HEK293 (cell line): ENCODE data around the gene H3-3A.

Experiments used
- CTCF ChIA-PET: fragments of 350-600 bp; formaldehyde crosslinking; extraction: SDS; loops from one replicate; lab custom pipeline; 2021; ENCODE audit warnings: antibody characterized with exemption; lab: Yijun Ruan, JAX
- POLR2A ChIA-PET: fragments of 300-600 bp; formaldehyde crosslinking; extraction: SDS; loops from one replicate; lab custom pipeline; 2020; ENCODE audit warnings: antibody characterized with exemption, inconsistent platforms; lab: Yijun Ruan, JAX
- H3K27ac ChIP-seq: fragments of 200-500 bp; sonication (Bioruptor generic); 2 replicates; pipeline ENCODE4 v1.5.1; 2014; ENCODE audit warnings: low read depth, low read length, control low read depth, inconsistent platforms; ENCODE audit errors: extremely low read depth
- H3K36me3 ChIP-seq, 2 experiments: fragments of 200-500 bp in 1 of 2; sonication (Bioruptor generic) in 1 of 2; 1 replicate in 1 of 2; 2 replicates in 1 of 2; pipeline ENCODE4 v1.5.1; 2014 to 2017; ENCODE audit warnings: inconsistent platforms in 2 of 2, low read length in 2 of 2; ENCODE audit not compliant: control insufficient read depth in 2 of 2, insufficient read depth in 1 of 2
- H3K4me1 ChIP-seq: fragments of 200-500 bp; sonication (Bioruptor generic); 2 replicates; pipeline ENCODE4 v1.5.1; 2014; ENCODE audit warnings: mild to moderate bottlenecking, low read length, inconsistent platforms; ENCODE audit not compliant: control insufficient read depth, insufficient read depth
- H3K4me3 ChIP-seq: 2 replicates; pipeline ENCODE4 v1.5.1; 2011; ENCODE audit warnings: low read depth, mild to moderate bottlenecking, control low read depth, low read length, moderate library complexity
- H3K9me3 ChIP-seq: fragments of 200-500 bp; sonication (Bioruptor generic); 2 replicates; pipeline ENCODE4 v1.5.1; 2014; ENCODE audit warnings: low read depth, low read length, inconsistent platforms; ENCODE audit not compliant: control insufficient read depth, insufficient read depth
- EGR2 ChIP-seq: fragments of 450-650 bp; formaldehyde crosslinking; IDR thresholded peaks from 2 replicates; pipeline ENCODE4 v1.5.1; 2016; ENCODE audit warnings: low read depth, missing biosample characterization, missing genetic modification characterization
- FEZF1 ChIP-seq: fragments of 450-650 bp; formaldehyde crosslinking; IDR thresholded peaks from 2 replicates; pipeline ENCODE4 v1.5.1; 2016; ENCODE audit warnings: missing biosample characterization, missing genetic modification characterization
- GLIS1 ChIP-seq: fragments of 450-650 bp; formaldehyde crosslinking; IDR thresholded peaks from 2 replicates; pipeline ENCODE4 v1.5.1; 2016; ENCODE audit warnings: missing biosample characterization, missing genetic modification characterization
- PRDM1 ChIP-seq: fragments of 450-650 bp; formaldehyde crosslinking; IDR thresholded peaks from 2 replicates; pipeline ENCODE4; 2016; ENCODE audit warnings: missing biosample characterization, missing genetic modification characterization
- REPIN1 ChIP-seq: fragments of 450-650 bp; formaldehyde crosslinking; IDR thresholded peaks from 2 replicates; pipeline ENCODE4 v1.5.1; 2017; ENCODE audit warnings: missing biosample characterization, missing genetic modification characterization, low read depth
- SETDB1 ChIP-seq: IDR thresholded peaks from one replicate; pipeline ENCODE4 v1.6.1; 2017; ENCODE audit warnings: mild to moderate bottlenecking, low read length, moderate library complexity, mixed read lengths; ENCODE audit not compliant: insufficient read length
- ZIC2 ChIP-seq: fragments of 450-650 bp; formaldehyde crosslinking; IDR thresholded peaks from 2 replicates; pipeline ENCODE4 v1.5.1; 2016; ENCODE audit warnings: missing biosample characterization, missing genetic modification characterization
- ZNF112 ChIP-seq: fragments of 450-650 bp; formaldehyde crosslinking; IDR thresholded peaks from 2 replicates; pipeline ENCODE4 v1.5.0; 2017; ENCODE audit warnings: missing biosample characterization, missing genetic modification characterization
- ZNF221 ChIP-seq: fragments of 450-650 bp; formaldehyde crosslinking; IDR thresholded peaks from 2 replicates; pipeline ENCODE4 v1.5.1; 2017; ENCODE audit warnings: missing biosample characterization, missing genetic modification characterization, borderline replicate concordance
- ZNF23 ChIP-seq: fragments of 450-650 bp; formaldehyde crosslinking; IDR thresholded peaks from 2 replicates; pipeline ENCODE4 v1.5.1; 2016; ENCODE audit warnings: missing biosample characterization, missing genetic modification characterization, borderline replicate concordance
- ZNF366 ChIP-seq: fragments of 450-650 bp; formaldehyde crosslinking; conservative IDR thresholded peaks from 2 replicates; pipeline ENCODE4 v1.5.1; 2016; ENCODE audit warnings: missing biosample characterization, missing genetic modification characterization
- ZNF423 ChIP-seq: fragments of 450-650 bp; formaldehyde crosslinking; IDR thresholded peaks from 2 replicates; pipeline ENCODE4 v1.5.1; 2016; ENCODE audit warnings: missing biosample characterization, missing genetic modification characterization
- ZNF433 ChIP-seq: fragments of 450-650 bp; formaldehyde crosslinking; IDR thresholded peaks from 2 replicates; pipeline ENCODE4 v1.5.1; 2016; ENCODE audit warnings: missing biosample characterization, missing genetic modification characterization, low read depth
- ZNF514 ChIP-seq: fragments of 450-650 bp; formaldehyde crosslinking; IDR thresholded peaks from 2 replicates; pipeline ENCODE4 v1.5.1; 2016; ENCODE audit warnings: missing biosample characterization, missing genetic modification characterization
- ZNF530 ChIP-seq: fragments of 450-650 bp; formaldehyde crosslinking; IDR thresholded peaks from 2 replicates; pipeline ENCODE4 v1.5.1; 2016; ENCODE audit warnings: low read depth, missing biosample characterization, missing genetic modification characterization
- ZNF558 ChIP-seq: fragments of 450-650 bp; formaldehyde crosslinking; IDR thresholded peaks from 2 replicates; pipeline ENCODE4 v1.5.1; 2016; ENCODE audit warnings: missing biosample characterization, missing genetic modification characterization
- ZNF621 ChIP-seq: fragments of 450-650 bp; formaldehyde crosslinking; IDR thresholded peaks from 2 replicates; pipeline ENCODE4 v1.5.1; 2017; ENCODE audit warnings: missing biosample characterization, missing genetic modification characterization
- ZNF623 ChIP-seq: fragments of 450-650 bp; formaldehyde crosslinking; IDR thresholded peaks from 2 replicates; pipeline ENCODE4 v1.5.1; 2016; ENCODE audit warnings: missing biosample characterization, missing genetic modification characterization
- ZNF658 ChIP-seq: fragments of 450-650 bp; formaldehyde crosslinking; IDR thresholded peaks from 2 replicates; pipeline ENCODE4; 2016; ENCODE audit warnings: missing biosample characterization, missing genetic modification characterization
- ZNF670 ChIP-seq: fragments of 450-650 bp; formaldehyde crosslinking; IDR thresholded peaks from 2 replicates; pipeline ENCODE4 v1.5.1; 2016; ENCODE audit warnings: missing biosample characterization, missing genetic modification characterization, low read depth
- ZNF701 ChIP-seq: fragments of 450-650 bp; formaldehyde crosslinking; IDR thresholded peaks from 2 replicates; pipeline ENCODE4 v1.5.1; 2016; ENCODE audit warnings: missing biosample characterization, missing genetic modification characterization
- ZNF777 ChIP-seq: fragments of 450-650 bp; formaldehyde crosslinking; IDR thresholded peaks from 2 replicates; pipeline ENCODE4 v1.5.1; 2017; ENCODE audit warnings: missing biosample characterization, missing genetic modification characterization, borderline replicate concordance
- ZNF830 ChIP-seq: fragments of 450-650 bp; IDR thresholded peaks from 2 replicates; pipeline ENCODE4 v1.5.0; 2018; ENCODE audit warnings: missing biosample characterization, missing genetic modification characterization, low read depth, mild to moderate bottlenecking, moderate library complexity
- TF ChIP-seq, protein P1 (sequence below): fragments of 450-650 bp; formaldehyde crosslinking; IDR thresholded peaks from 2 replicates; pipeline ENCODE4 v1.5.1; 2016; ENCODE audit warnings: missing biosample characterization, missing genetic modification characterization
- TF ChIP-seq, protein P2 (sequence below): fragments of 450-650 bp; formaldehyde crosslinking; IDR thresholded peaks from 2 replicates; pipeline ENCODE4 v1.5.1; 2017; ENCODE audit warnings: missing biosample characterization, missing genetic modification characterization
- TF ChIP-seq, protein P3 (sequence below): fragments of 450-650 bp; formaldehyde crosslinking; IDR thresholded peaks from 2 replicates; pipeline ENCODE4 v1.5.1; 2016; ENCODE audit warnings: missing biosample characterization, missing genetic modification characterization
- TF ChIP-seq, protein P4 (sequence below): fragments of 450-650 bp; formaldehyde crosslinking; IDR thresholded peaks from 2 replicates; pipeline ENCODE4 v1.5.1; 2016; ENCODE audit warnings: missing biosample characterization, missing genetic modification characterization

The H3-3A gene

DNA sequence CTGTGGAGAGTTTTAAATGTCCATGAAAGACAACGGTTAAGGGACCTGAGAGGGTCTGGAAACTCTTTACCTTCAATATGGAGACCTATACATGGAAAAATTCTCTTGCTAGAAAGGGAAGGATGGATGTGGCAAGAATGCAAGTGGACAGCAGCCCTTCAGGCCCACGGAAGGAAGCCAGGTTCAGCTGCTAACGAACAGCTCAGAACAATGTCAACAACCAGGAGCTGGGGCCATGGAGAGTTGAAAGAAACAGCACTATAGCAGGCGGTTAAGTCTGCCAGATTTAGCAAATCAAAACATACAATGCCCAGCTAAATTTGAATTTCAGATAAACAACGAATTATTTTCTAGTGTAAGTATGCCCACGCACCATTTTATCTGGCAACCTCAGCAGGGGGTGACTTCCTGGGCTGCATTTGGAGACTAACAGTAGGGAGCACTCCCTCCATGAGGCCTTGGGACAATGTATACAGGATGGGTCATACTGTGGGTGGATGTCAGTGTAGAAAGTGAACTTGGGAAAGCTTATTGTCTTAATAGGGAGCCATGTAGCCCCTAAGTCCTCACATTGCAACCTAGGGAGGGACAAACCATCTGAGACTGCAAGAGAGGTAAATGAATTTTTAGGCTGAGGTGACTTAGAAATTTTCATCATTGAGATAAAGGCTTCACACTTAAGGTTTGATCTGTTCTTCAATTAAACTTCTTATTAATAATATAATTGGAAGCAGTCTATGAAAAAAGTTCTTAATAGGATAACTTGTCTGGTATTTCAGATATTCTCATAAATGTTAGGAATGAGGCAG is 7.8 kb upstream of the H3-3A start (continued):
- TF ChIP-seq ZNF221 (no peak), ZNF658 (no peak), ZNF830 (no peak), ZNF621 (tag by site-specific recombination) (no peak), ZNF112 (tag by site-specific recombination) (no peak), FEZF1 (no peak), ZNF423 (tag by site-specific recombination) (peak; percentile 67; the same call in 1 of the 2 replicates), GLIS1 (tag by site-specific recombination) (peak; percentile 83), ZNF623 (no peak), ZIC2 (peak; percentile 91), EGR2 (tag by site-specific recombination) (peak; percentile 46; the same call in 1 of the 2 replicates), ZNF23 (tag by site-specific recombination) (no peak), ZNF777 (tag by site-specific recombination) (no peak)
- TF ChIP-seq, protein P1, sequence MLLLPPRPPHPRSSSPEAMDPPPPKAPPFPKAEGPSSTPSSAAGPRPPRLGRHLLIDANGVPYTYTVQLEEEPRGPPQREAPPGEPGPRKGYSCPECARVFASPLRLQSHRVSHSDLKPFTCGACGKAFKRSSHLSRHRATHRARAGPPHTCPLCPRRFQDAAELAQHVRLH: no peak
- TF ChIP-seq, protein P2, sequence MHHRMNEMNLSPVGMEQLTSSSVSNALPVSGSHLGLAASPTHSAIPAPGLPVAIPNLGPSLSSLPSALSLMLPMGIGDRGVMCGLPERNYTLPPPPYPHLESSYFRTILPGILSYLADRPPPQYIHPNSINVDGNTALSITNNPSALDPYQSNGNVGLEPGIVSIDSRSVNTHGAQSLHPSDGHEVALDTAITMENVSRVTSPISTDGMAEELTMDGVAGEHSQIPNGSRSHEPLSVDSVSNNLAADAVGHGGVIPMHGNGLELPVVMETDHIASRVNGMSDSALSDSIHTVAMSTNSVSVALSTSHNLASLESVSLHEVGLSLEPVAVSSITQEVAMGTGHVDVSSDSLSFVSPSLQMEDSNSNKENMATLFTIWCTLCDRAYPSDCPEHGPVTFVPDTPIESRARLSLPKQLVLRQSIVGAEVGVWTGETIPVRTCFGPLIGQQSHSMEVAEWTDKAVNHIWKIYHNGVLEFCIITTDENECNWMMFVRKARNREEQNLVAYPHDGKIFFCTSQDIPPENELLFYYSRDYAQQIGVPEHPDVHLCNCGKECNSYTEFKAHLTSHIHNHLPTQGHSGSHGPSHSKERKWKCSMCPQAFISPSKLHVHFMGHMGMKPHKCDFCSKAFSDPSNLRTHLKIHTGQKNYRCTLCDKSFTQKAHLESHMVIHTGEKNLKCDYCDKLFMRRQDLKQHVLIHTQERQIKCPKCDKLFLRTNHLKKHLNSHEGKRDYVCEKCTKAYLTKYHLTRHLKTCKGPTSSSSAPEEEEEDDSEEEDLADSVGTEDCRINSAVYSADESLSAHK (tag by site-specific recombination): no peak
- TF ChIP-seq, protein P3, sequence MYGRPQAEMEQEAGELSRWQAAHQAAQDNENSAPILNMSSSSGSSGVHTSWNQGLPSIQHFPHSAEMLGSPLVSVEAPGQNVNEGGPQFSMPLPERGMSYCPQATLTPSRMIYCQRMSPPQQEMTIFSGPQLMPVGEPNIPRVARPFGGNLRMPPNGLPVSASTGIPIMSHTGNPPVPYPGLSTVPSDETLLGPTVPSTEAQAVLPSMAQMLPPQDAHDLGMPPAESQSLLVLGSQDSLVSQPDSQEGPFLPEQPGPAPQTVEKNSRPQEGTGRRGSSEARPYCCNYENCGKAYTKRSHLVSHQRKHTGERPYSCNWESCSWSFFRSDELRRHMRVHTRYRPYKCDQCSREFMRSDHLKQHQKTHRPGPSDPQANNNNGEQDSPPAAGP (tag by site-specific recombination): no peak
- TF ChIP-seq, all 188 proteins: peak for 9

DNA sequence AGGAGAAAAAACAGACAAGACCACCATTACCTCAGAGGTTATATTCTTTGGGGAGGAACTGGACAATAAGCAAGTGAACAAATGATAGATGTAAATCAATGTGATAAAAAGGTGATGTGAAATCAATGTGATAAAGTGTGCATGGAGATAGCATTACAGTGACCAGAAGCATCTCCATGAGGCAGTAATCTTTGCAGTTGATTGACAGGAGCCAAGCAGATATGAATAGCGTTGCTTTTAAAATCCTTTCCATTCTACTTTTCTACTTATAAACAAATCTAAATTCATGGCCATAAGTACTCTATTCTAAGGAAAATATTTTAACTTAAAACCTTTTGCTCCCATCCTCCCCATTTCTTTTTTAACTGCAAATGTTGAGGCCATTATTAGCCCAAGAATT is 2.8 kb upstream of the H3-3A start:
- POLR2A ChIA-PET: interaction anchor here (4.4 kb wide), 1 partner anchor 59 kb away, joined by 160 read pairs; the partner anchor contains the start of gene SDE2
- no peak for TF ChIP-seq ZNF670
- no peak for TF ChIP-seq ZNF514 (tag by site-specific recombination)
- no peak for TF ChIP-seq REPIN1 (tag by site-specific recombination)
- TF ChIP-seq, protein P4, sequence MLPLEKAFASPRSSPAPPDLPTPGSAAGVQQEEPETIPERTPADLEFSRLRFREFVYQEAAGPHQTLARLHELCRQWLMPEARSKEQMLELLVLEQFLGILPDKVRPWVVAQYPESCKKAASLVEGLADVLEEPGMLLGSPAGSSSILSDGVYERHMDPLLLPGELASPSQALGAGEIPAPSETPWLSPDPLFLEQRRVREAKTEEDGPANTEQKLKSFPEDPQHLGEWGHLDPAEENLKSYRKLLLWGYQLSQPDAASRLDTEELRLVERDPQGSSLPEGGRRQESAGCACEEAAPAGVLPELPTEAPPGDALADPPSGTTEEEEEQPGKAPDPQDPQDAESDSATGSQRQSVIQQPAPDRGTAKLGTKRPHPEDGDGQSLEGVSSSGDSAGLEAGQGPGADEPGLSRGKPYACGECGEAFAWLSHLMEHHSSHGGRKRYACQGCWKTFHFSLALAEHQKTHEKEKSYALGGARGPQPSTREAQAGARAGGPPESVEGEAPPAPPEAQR (tag by site-specific recombination): no peak
- no peak for TF ChIP-seq ZNF701 (tag by site-specific recombination)
- TF ChIP-seq ZNF366 (tag by site-specific recombination): no peak
- no peak for TF ChIP-seq ZNF530 (tag by site-specific recombination)
- no peak for TF ChIP-seq ZNF621 (tag by site-specific recombination)
- TF ChIP-seq ZNF558 (tag by site-specific recombination): no peak
- TF ChIP-seq PRDM1 (tag by site-specific recombination): no peak
- TF ChIP-seq ZNF433 (tag by site-specific recombination): no peak
- TF ChIP-seq SETDB1: no peak

More for the DNA sequence above, 2.8 kb upstream of the H3-3A start:
- Histone ChIP-seq H3K36me3 (peaks cover 9 to 15% of the 10 kb centered on the region in 2 experiments; a peak in 2 of 3 replicates), H3K9me3 (no peaks in the 10 kb centered on the region), H3K4me1 (peaks cover 6% of the 10 kb centered on the region), H3K4me3 (no peak overlapping the region), H3K27ac (no peak overlapping the region)
- CTCF ChIA-PET: interaction anchor here (0.5 to 0.7 kb wide), 2 partner anchors 9 to 86 kb away, joined by 3 read pairs; no protein-coding TSS in a partner anchor
